Measurements from ENCODE around the gene PTPRT. TPM values are rescaled to one million over a fixed set of nuclear protein-coding genes. Genes with fewer than 3 reads are reported as not detected.

Gene PTPRT
- total and polyA plus RNA-seq, 12 donors: 0.04 to 0.53 (median 0.22) TPM; not detected in 1

DNA sequence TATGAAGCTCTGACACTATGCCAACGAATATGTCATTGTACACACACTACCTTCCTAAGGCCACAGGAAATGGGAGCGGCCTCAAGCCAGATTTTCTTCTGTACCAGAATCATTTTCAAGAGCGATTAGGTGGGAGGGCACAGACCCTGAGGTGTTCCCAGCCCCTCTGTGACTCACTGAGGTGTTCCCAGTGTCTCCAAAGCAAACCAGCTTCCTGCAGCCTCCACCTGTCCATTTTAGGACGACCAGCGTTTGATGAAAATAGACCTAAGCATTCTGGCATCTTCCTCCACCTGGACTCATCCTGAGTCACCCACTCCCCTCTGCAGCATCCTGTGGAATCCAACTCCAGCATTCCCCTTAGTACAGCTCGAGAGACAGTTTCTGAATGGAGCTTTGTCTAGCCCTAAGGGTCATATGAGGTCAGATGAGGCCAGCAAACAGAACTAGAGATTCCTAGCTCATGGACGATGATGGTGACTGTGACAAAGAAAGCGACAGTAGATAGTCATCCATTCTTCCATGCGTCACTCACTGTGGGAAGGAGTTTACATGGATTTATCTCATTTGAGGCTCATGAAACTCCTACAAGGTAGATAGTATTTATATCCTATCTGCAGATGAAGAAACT is 203.4 kb downstream of the PTPRT start:
- no peak for ATAC-seq
- no peaks in the 10 kb centered on the region for H3K4me1 ChIP-seq
- H3K36me3 ChIP-seq: no peaks in the 10 kb centered on the region
- no peaks in the 10 kb centered on the region for H3K27me3 ChIP-seq
- no peak for DNase-seq
- no peak overlapping the region for H3K27ac ChIP-seq
- no peaks in the 10 kb centered on the region for H3K9me3 ChIP-seq
- TF ChIP-seq, protein P1, sequence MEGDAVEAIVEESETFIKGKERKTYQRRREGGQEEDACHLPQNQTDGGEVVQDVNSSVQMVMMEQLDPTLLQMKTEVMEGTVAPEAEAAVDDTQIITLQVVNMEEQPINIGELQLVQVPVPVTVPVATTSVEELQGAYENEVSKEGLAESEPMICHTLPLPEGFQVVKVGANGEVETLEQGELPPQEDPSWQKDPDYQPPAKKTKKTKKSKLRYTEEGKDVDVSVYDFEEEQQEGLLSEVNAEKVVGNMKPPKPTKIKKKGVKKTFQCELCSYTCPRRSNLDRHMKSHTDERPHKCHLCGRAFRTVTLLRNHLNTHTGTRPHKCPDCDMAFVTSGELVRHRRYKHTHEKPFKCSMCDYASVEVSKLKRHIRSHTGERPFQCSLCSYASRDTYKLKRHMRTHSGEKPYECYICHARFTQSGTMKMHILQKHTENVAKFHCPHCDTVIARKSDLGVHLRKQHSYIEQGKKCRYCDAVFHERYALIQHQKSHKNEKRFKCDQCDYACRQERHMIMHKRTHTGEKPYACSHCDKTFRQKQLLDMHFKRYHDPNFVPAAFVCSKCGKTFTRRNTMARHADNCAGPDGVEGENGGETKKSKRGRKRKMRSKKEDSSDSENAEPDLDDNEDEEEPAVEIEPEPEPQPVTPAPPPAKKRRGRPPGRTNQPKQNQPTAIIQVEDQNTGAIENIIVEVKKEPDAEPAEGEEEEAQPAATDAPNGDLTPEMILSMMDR (IDR thresholded peaks at IDR 0.05): no peak
- no peak overlapping the region for H3K4me3 ChIP-seq
- intact Hi-C loops (cut with DNase I): no loop called here
- 69 to 70% methylated on average over 9 of the region's 9 CpGs for WGBS, 2 donors

DNA sequence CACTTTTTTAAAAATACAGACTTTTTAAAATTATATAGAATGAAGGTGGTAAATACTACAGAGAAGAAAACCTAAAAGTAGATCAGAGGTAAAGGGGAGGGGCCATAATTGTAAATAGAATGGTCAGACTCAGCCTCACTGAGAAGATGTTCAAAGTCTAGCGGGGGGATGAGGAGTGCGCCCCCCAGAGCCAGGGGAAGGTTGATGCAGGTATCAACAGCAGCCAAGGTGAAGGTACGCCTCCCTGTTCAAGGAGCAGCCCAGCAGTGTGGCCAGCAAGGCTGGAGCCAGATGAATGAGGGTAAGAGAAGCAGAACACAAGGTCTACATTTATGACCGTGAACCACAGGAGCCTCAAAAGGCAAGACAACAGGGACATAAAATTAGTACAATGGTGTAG is 204.1 kb downstream of the PTPRT start:
- DNase-seq (no peak), ATAC-seq (no peak)
- TF ChIP-seq, protein P1 (IDR thresholded peaks at IDR 0.05): no peak
- no peak overlapping the region for H3K27ac ChIP-seq
- H3K36me3 ChIP-seq: no peaks in the 10 kb centered on the region
- H3K4me1 ChIP-seq: no peaks in the 10 kb centered on the region
- no peaks in the 10 kb centered on the region for H3K27me3 ChIP-seq
- intact Hi-C loops (cut with DNase I): no loop called here
- H3K4me3 ChIP-seq: no peak overlapping the region
- 80 to 83% methylated on average over 4 of the region's 4 CpGs for WGBS, 2 donors
- no peaks in the 10 kb centered on the region for H3K9me3 ChIP-seq

DNA sequence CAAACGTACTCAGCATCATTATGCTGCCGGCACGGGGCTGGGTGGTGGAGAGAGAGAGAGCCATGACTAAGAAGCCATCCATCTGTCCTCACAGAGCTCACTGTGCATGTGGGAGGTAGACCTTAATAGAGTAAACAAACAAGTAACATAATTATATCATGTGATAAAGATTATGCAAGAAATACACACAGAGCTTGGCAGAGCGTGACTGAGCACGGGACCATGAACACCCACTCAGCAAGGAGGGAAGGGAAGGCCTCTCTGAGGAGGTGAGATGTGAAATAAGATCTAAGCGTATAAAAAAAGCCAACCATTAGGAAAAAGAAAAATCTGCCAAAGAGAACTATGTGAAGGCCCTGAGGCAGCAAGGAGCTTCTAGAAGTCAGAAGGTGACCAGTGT is 207.5 kb downstream of the PTPRT start:
- DNase-seq: no peak
- 85% methylated on average over 6 of the region's 6 CpGs for WGBS, 2 donors
- no peaks in the 10 kb centered on the region for H3K4me1 ChIP-seq
- no peak for ATAC-seq
- H3K9me3 ChIP-seq: no peaks in the 10 kb centered on the region
- H3K27ac ChIP-seq: no peak overlapping the region
- intact Hi-C loops (cut with DNase I): no loop called here
- H3K4me3 ChIP-seq: no peak overlapping the region
- H3K36me3 ChIP-seq: no peaks in the 10 kb centered on the region
- TF ChIP-seq, protein P1 (IDR thresholded peaks at IDR 0.05): no peak
- H3K27me3 ChIP-seq: peaks cover 0 to 6% (median 0%) of the 10 kb centered on the region in 7 donors

DNA sequence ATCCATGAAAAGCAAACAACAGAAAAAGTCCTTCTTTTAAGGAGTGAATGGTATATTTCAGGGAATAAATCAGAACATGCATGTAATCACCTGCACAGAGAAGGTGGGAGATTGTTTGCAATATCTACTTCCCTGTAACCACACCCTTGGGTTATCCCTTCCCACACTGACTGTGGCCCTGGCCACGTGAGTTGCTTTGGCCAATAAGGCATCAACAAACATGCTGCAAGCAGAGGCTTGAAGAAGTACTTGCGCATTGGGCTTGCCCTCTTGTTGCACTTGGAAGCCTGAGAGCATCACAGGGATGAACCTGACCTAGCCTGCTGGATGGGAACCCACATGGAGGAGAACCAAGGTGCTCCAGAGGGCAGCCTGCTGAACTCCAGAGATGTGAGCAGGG is 208.5 kb downstream of the PTPRT start:
- Histone ChIP-seq H3K27ac (no peak overlapping the region), H3K4me3 (no peak overlapping the region), H3K9me3 (no peaks in the 10 kb centered on the region), H3K27me3 (peaks cover 0 to 6% (median 0%) of the 10 kb centered on the region in 7 donors), H3K4me1 (no peaks in the 10 kb centered on the region), H3K36me3 (no peaks in the 10 kb centered on the region)
- intact Hi-C loops (cut with DNase I): no loop called here
- TF ChIP-seq, protein P1 (IDR thresholded peaks at IDR 0.05): no peak
- DNase-seq (no peak), ATAC-seq (no peak)
- 78% methylated on average over 2 of the region's 2 CpGs for WGBS, 2 donors

All from heart right ventricle (tissue), 16 donors.